Activated B cell treated with CpG ODN at 0.5 μM for 24 hours (primary cell): Measurements from ENCODE around the gene IKBKE. TPM values are rescaled to one million over a fixed set of nuclear protein-coding genes. Genes with fewer than 3 reads are reported as not detected.

Experiments
- ATAC-seq: fragments of 200-7000 bp; cut with Tn5 transposase; one replicate; pipeline ENCODE4 v1.10.0; 2021; ENCODE audit warnings: low read depth, mild to moderate bottlenecking, moderate library complexity
- CTCF ChIA-PET: fragments of 350-600 bp; sonication (Branson Sonifier 250); formaldehyde crosslinking; loops from one replicate; lab custom pipeline; 2021; ENCODE audit warnings: antibody characterized with exemption; lab: Charles Lee
- POLR2A ChIA-PET: fragments of 350-600 bp; sonication (Branson Sonifier 250); formaldehyde crosslinking; loops from one replicate; lab custom pipeline; 2021; ENCODE audit warnings: antibody characterized with exemption; lab: Charles Lee
- DNase-seq: peaks from one replicate; pipeline ENCODE4 v3.0.0; 2022
- H3K27ac Mint-ChIP-seq: one replicate; pipeline ENCODE4 v1.8.0; 2020; ENCODE audit warnings: mixed read lengths
- H3K27me3 Mint-ChIP-seq: one replicate; pipeline ENCODE4 v1.8.0; 2021; ENCODE audit warnings: mixed read lengths
- H3K36me3 Mint-ChIP-seq: one replicate; pipeline ENCODE4 v1.8.0; 2021; ENCODE audit warnings: low read depth, mixed read lengths
- H3K4me1 Mint-ChIP-seq: one replicate; pipeline ENCODE4 v1.8.0; 2021; ENCODE audit warnings: mixed read lengths
- H3K4me3 Mint-ChIP-seq: one replicate; pipeline ENCODE4 v1.8.0; 2020; ENCODE audit warnings: mild to moderate bottlenecking, mixed read lengths
- H3K9me3 Mint-ChIP-seq: one replicate; pipeline ENCODE4 v1.8.0; 2020; ENCODE audit warnings: mixed read lengths
- intact Hi-C: fragments of 100-400 bp; cut with micrococcal nuclease; formaldehyde crosslinking; loops from one replicate; pipeline ENCODE4 v1.15.1; 2024
- total RNA-seq: library from RNA; stranded (reverse); gene quantifications from 2 replicates; pipeline ENCODE4 v1.2.3, GENCODE V29; 2022
- TF ChIP-seq, protein P1 (sequence below): fragments of 200-600 bp; IDR thresholded peaks from one replicate; pipeline ENCODE4 v1.8.0; 2022; ENCODE audit warnings: antibody characterized with exemption, mild to moderate bottlenecking

Gene IKBKE
- total RNA-seq, 1 donor from 2014 or later = 56.3 TPM

DNA sequence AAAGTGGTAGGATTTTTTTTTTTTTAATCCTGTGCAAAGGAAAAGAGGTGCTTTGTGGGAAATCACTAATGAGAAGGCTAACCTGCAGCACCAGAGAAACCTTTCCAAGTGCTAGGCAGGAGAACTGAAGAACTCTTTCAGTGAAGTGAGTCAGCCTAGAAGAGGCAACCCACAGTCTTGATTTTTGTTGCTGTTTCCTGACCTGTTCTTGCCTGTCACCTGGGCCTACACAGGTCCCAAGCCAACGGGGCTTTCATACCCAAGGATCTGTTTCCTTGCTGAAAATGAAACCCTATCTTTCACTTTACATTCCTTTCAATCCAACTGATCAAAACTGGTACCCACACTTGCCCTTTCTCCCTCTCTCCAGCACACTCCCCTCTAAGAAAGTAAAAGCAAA lies 7.1 kb upstream of the IKBKE start:
- intact Hi-C loops = loop anchor here (5.0 kb wide), 1 partner anchor 519 kb away; no protein-coding TSS in a partner anchor
- ATAC-seq (no peak), DNase-seq (no peak)
- POLR2A ChIA-PET = no interaction called here
- TF ChIP-seq, protein P1, sequence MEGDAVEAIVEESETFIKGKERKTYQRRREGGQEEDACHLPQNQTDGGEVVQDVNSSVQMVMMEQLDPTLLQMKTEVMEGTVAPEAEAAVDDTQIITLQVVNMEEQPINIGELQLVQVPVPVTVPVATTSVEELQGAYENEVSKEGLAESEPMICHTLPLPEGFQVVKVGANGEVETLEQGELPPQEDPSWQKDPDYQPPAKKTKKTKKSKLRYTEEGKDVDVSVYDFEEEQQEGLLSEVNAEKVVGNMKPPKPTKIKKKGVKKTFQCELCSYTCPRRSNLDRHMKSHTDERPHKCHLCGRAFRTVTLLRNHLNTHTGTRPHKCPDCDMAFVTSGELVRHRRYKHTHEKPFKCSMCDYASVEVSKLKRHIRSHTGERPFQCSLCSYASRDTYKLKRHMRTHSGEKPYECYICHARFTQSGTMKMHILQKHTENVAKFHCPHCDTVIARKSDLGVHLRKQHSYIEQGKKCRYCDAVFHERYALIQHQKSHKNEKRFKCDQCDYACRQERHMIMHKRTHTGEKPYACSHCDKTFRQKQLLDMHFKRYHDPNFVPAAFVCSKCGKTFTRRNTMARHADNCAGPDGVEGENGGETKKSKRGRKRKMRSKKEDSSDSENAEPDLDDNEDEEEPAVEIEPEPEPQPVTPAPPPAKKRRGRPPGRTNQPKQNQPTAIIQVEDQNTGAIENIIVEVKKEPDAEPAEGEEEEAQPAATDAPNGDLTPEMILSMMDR = no peak
- CTCF ChIA-PET = interaction anchor here (0.6 to 2.9 kb wide), 8 partner anchors 8 to 590 kb away, joined by 3 to 39 read pairs (median 10); partner anchors contain the start of genes IKBKE and PFKFB2
- H3K4me3 Mint-ChIP-seq = no peak overlapping the region
- peaks cover 31% of the 10 kb centered on the region for H3K4me1 Mint-ChIP-seq
- H3K27ac Mint-ChIP-seq = no peak overlapping the region
- H3K27me3 Mint-ChIP-seq = no peaks in the 10 kb centered on the region
- H3K36me3 Mint-ChIP-seq = peaks cover 23% of the 10 kb centered on the region
- no peaks in the 10 kb centered on the region for H3K9me3 Mint-ChIP-seq

DNA sequence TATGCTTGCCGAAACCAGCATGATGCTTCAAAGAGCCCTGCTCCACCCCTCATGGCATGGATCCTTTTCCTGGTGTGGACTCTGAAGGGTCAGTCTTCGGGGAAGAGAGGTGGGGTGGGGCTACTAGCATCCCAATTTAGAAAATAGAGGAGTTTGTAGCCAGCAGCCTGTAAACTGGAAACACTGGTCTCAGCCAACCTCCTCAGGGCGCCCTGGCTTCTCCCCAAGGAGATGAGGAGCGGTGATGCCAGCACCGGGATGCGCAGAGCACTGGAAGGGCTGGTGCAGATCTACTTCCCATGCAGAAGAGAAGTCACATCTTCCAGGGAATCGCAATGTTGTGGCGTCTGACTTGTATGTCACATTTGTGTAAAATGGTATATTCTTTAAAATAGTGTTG lies 6.4 kb upstream of the IKBKE start:
- CTCF ChIA-PET = interaction anchor here (1.2 to 2.9 kb wide), 3 partner anchors 25 to 145 kb away, joined by 3 to 18 read pairs (median 5); no protein-coding TSS in a partner anchor
- H3K4me1 Mint-ChIP-seq = peaks cover 38% of the 10 kb centered on the region
- TF ChIP-seq, protein P1 = no peak
- H3K4me3 Mint-ChIP-seq = no peak overlapping the region
- H3K36me3 Mint-ChIP-seq = peaks cover 18% of the 10 kb centered on the region
- DNase-seq (no peak), ATAC-seq (no peak)
- POLR2A ChIA-PET = no interaction called here
- H3K9me3 Mint-ChIP-seq = no peaks in the 10 kb centered on the region
- no peaks in the 10 kb centered on the region for H3K27me3 Mint-ChIP-seq
- intact Hi-C loops = loop anchor here (5.0 kb wide), 1 partner anchor 518 kb away; no protein-coding TSS in a partner anchor
- no peak overlapping the region for H3K27ac Mint-ChIP-seq

DNA sequence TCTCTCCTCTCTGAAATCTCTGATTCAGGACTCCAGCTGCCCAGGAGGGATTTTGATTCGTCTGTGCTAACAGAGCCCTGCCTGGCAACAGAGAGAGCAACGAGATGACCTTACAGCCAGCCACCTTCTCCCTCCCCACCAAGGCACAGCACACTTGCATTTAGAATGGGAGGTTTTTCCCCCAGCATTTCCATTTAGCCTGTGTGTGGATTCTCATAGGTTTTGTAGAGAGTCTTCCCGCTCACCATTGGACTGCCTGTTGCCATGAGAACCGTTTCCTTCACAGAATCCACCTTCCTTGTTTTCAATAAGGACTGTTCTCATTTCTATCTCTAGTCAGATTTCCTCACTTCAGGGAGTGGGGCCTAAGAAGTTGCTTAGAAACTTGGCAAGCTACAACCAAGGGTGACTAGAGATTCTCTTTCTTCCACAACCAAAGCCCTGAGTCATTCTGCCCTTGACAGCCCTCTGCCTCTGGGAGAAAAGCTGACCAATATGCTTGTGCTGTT lies 5.8 kb upstream of the IKBKE start:
- peak overlapping the region; percentile 53 for H3K27ac Mint-ChIP-seq
- no peaks in the 10 kb centered on the region for H3K27me3 Mint-ChIP-seq
- no peak overlapping the region for H3K4me3 Mint-ChIP-seq
- TF ChIP-seq, protein P1 = no peak
- H3K4me1 Mint-ChIP-seq = peaks cover 44% of the 10 kb centered on the region
- H3K9me3 Mint-ChIP-seq = no peaks in the 10 kb centered on the region
- no peak for ATAC-seq
- H3K36me3 Mint-ChIP-seq = peaks cover 14% of the 10 kb centered on the region
- no peak for DNase-seq
- intact Hi-C loops = loop anchor here (5.0 kb wide), 1 partner anchor 518 kb away; no protein-coding TSS in a partner anchor
- ChIA-PET CTCF (interaction anchor here (1.1 to 2.1 kb wide), 4 partner anchors 15 to 144 kb away, joined by 3 to 10 read pairs (median 4); no protein-coding TSS in a partner anchor), POLR2A (no interaction called here)

DNA sequence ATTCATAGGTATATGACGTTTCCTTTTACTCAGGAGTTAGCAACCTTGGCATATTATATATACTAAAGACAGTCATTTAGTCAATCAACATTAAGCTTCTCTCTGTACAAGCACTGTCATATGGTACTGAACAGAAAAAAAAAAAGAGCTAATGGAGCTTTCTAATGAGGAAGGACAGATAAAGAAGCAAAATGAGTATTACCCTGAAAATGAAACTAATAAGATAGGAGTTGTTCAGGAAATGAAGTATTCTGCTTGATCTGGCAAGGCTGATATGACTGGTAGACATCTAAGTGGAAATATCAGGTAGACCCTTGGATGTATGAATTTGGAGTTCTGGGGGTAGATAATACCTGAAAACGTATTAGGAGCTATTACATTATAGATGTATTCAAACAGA lies 4.3 kb upstream of the IKBKE start:
- TF ChIP-seq, protein P1 = no peak
- peaks cover 53% of the 10 kb centered on the region for H3K4me1 Mint-ChIP-seq
- H3K9me3 Mint-ChIP-seq = no peaks in the 10 kb centered on the region
- peaks cover 10% of the 10 kb centered on the region for H3K36me3 Mint-ChIP-seq
- H3K27me3 Mint-ChIP-seq = no peaks in the 10 kb centered on the region
- peak; percentile 9 for ATAC-seq
- H3K4me3 Mint-ChIP-seq = peak overlapping the region; percentile 66
- no peak for DNase-seq
- CTCF ChIA-PET = interaction anchor here (0.6 to 2.1 kb wide), 5 partner anchors 11 to 406 kb away, joined by 3 to 10 read pairs (median 5); no protein-coding TSS in a partner anchor
- H3K27ac Mint-ChIP-seq = peak overlapping the region; percentile 71
- POLR2A ChIA-PET = interaction anchor here (0.6 to 1.3 kb wide), 6 partner anchors 11 to 336 kb away, joined by 3 to 6 read pairs (median 3); no protein-coding TSS in a partner anchor
- intact Hi-C loops = no loop called here
